ENCODE measurements around the gene AADACL2.

GRCh38 chr3:151753846-151754245, 20.1 kb downstream of the AADACL2 start:
- no peak for TF ChIP-seq YY1 (IDR thresholded peaks at IDR 0.05)
- TF ChIP-seq CTCF (IDR thresholded peaks at IDR 0.05; ENCODE audit: low read depth, low read length, missing input control): no peak
- no peak for TF ChIP-seq SP1 (IDR thresholded peaks at IDR 0.05)
- TF ChIP-seq EGR1 (IDR thresholded peaks at IDR 0.05; ENCODE audit: low read depth in 2 of 2): no peak
- no peak for TF ChIP-seq HNF4A (conservative IDR thresholded peaks at IDR 0.05)
- TF ChIP-seq REST (IDR thresholded peaks at IDR 0.05): no peak
- no peak for TF ChIP-seq TAF1 (conservative IDR thresholded peaks at IDR 0.05)

All from liver (tissue), 3 donors.